HuH-7.5 (cell line): ENCODE data around the gene CD36.

Source experiments
- DNase-seq: peaks from one replicate; pipeline ENCODE4 v3.0.0; 2011; ENCODE audit warnings: low spot score

Gene CD36

DNA sequence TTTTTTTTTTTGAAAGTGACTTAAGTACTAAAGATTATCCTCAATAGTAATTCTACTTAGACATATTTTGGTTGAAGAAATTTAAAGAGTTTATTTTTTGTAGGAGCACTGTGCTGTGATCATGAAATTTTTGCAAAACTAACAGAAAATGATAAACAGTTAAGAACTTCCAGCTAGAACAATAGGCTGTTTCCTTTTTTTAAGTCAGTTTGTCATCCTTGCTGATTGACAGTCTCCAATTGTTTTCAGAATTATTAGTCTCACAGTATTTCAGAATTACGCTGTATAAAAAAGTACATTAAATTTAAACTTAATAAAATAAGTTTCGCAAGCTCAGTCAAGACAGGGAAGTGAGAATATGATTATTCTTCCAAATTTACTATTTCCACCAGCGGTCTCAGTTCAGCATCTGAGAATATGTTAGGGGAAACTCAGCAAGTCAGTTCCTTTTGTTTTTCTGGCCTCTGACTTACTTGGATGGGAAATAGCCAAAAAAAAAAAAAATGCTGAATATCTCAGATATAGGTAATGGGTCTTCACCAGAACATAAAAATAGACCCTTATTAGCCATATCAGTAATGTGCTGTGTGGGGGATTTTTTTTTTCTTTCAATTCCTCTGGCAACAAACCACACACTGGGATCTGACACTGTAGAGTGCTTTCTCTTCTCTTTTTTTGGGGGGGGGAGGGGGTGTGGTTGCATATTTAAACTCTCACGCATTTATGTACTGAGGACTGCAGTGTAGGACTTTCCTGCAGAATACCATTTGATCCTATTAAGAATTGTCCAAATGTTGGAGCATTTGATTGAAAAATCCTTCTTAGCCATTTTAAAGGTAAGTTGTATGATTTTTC, at the start of gene CD36:
Gene CD36 (plus strand): TSS at position 732 of the 855 bp plus-strand sequence. CDS start 8,099 bp downstream, outside the sequence.
- DNase-seq: no peak

DNA sequence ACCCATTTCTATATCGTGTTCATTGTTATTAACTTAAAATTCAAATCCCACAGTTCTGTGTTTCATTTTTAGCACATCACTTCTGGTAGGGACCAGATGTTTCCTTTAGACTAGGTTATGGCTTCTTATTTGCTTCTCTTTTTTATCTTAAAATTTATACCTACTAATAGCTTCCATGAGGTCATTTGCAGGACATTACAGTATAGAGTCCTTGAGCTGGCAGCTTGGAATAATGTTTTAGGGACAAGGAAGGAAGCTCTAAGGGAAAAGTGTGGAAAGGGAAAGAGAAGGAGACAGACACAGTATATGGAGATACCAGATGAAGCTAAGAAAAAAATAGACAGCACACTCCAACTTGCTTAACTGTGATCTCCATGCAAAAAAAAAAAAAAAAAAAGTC, 48.8 kb upstream of the CD36 start:
- DNase-seq: no peak

DNA sequence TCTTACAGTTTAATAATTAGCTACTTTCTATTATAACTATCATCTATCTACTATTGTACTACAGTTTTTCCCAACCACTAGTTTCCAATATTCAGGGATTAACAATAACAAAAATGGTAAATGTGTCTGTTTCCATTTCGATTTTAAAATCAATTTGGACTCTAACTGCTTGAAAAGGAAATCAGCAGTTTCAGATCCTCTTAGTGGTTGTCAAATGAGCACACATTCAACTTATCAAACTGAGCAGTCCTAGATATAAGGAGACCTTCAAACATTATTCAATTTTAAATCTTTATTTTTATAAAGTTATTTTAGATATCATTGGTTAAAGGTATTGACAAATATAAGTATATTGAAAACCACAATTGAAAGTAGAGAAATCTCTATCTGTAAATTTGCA, 46.8 kb upstream of the CD36 start:
- no peak for DNase-seq

DNA sequence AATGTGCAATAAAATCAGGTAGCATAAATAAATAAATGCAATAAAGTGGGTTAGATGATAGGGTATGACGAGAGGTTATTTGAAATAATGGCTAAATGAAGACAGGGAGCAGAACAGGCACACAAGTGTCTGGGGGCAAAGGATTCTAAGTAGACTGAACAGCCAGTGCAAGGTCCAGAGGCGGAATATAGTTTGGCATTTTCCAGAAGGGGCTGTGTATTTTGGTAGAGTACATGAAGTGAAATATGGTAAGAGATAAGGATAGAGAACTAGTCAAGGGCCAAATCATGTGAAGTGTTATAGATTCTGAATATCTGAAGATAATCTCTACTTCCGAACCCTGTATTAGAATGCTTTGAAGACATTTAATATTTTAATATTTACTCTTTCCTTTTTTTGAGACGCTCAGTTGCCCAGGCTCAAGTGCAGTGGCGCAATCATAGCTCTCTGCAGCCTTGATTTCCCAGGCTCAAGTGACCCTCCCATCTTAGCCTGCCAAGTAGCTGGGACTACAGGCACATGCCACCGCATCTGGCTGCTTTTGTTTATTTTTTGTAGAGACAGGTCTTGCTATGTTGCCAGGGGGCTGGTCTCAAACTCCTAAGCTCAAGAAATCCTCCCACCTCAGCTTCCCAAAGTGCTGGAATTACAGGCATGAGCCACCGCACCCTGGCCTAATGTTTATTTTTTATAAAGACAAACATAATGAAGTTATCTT, 44.4 kb upstream of the CD36 start:
- no peak for DNase-seq

DNA sequence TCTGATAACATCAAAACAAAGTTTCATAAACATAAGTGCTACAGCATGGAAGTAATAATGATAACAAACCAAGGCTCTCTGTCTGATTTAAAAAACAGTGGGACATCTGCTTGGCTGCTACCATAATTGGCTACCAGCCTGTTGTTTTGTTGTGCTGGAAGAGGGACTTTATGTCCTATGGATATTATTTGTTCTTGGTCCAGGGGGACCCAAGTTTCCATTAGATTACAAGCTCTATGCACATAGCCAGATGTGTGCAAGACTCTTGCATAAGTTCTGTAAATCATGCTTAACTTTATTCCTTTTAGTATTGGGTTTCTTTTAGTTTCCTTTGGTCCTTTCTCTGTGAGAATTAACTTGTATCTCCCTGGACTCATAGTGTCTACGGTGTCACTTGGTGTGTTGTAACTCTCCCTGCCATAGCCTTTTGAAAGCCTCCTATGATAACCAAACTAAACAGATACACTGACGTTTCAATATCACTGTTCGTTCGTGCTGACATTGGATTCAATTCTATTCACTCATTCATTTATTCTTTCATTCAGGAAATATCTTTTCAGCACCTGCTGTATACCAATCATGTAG, 41.4 kb upstream of the CD36 start:
- no peak for DNase-seq

DNA sequence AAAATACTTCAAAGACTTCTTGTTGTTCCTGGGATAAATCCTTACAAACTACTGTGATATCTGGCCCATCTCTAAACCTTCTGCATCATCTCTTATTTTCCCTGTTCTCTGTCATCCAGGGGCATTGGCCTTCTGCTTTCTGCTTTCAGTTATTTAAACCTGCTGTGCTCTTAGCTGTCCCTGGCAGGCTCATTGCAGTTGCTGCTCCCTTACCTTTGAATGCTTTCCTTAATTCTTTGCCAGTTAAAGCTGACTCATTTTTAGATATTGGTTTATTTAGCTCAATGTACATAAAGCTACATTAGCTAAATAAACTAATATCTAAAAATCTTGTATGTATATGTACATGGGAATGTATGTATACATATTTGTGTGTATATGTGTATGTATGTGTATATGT, 40.6 kb upstream of the CD36 start:
- DNase-seq: no peak

DNA sequence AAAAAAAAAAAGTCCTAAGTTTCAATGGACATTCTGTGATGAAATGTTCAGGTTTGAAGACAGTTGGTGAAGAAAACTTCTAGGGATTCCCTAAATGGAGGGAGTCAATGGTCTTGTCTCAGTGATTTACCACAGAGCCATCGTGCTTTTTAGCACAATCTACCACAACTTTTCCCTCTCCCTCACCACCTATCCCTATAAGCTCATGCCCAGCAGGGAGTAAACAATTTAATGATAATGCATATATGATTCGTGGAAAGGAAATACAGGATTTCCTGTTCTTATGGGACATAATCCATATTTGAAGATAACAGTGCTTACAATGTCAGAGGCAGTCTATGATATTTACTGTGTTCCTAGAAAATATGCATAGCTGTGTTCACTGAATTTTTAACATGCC, 38.4 kb upstream of the CD36 start:
- DNase-seq: no peak

DNA sequence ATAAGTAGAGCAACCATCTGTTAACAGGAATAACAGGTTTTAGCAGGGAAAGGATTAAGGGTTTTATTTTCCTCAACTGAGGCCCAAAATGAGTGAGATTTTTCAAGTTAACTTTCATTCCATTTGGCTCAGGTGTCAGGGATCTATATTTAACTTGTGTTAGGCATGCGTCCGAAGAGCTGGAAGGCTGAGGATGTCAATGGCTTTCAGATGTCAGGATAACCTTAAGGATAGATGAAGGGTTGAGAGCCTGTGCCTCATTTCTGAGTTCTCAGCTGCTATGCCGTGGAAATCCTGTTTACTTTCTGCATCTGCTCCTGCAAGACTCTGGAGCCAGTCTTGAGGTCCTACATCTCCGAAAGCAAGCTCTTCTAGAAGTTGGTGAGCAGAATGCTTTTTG, 36.4 kb upstream of the CD36 start:
- DNase-seq: no peak

DNA sequence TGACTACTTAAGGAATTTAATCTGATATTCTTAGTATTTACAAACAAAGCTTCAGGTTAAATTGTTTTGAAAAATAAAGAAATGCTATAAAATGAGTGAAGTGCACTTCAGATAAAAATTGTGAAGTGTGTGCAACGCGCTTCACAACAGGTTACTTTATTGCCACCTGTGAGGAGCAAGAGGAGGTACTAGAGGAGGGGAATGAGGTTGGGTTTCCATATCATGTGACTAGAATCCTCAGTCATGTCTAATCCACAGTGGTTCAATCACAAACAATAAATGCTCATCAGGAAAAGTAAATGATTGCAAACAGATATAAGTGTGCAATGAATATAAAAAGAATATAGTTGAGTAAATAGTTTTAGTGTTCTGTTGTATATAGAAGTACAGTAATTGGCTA, 34.5 kb upstream of the CD36 start:
- no peak for DNase-seq

DNA sequence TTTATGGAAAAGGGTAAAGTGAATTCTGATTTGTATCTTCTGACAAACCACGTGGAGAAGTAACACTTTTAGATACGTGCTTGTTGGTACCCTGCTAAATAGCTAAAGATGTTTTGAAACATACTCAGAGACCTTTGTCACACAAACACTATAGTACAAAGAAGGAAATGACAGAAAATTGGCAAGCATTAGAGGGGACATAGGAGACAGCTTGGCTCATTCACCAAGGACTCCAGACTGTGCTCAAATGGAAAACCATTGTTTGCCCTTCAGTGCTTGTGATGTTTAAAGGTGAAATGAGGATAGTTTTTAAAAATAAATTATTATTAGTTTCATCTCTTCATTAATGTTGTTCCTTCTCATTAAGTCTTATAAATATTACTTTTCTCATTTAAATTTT, 34.0 kb upstream of the CD36 start:
- DNase-seq: no peak

DNA sequence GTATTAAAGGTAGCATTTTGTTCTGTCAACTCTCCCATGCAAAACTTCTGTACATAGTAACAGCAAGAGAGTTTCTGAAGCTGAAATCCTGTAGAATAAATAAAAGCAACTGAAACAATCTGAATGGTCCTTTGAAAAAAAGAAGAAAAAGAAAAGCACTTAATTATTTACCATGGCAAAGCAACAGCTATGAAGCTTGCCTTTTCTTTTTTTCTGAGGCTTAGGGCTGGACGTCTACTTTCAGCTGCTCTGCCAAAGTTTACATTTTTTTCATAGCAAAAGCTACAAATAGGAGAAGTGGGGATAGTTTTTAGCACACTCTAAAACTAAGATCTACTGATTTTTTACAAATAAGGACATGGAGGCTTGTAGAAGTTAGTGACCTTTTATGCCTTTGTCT, 31.3 kb upstream of the CD36 start:
- DNase-seq: no peak

DNA sequence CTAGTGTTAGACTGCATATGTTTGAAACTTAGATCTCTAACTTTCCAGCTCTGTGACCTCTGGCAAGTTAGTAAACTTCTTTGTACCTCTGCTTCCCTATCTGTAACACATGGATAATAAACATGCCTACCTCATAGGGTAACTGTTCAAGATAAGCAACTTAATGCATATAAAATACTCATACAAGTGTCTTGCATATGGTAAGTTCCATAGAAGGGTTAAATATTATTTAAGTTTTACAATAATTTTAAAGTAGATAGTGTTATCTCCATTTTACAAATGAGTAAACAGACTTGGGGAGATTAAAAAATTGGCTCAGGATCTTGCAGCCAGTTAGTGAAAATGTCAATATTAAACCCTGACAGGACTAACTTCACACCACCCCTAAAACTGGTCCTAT, 30.1 kb upstream of the CD36 start:
- no peak for DNase-seq

DNA sequence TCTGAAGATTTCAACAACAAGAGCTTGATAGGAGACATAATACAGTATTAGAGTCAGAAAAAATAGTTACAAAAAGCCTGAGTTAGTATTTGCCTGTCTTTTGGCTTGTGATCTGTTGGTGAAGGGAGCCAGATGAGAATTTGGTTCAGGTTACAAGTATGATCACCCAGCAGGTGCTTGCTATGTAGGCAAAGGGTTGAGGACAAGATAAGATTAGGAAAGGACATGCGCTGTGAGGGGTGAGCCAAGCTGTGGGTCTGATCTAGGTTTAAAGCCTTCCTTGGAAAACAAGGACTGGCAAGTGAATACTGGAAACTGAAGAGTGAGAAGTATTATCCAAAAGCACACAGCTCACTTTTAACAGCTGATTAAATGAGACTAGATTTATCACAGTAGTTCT, 28.7 kb upstream of the CD36 start:
- DNase-seq: no peak

DNA sequence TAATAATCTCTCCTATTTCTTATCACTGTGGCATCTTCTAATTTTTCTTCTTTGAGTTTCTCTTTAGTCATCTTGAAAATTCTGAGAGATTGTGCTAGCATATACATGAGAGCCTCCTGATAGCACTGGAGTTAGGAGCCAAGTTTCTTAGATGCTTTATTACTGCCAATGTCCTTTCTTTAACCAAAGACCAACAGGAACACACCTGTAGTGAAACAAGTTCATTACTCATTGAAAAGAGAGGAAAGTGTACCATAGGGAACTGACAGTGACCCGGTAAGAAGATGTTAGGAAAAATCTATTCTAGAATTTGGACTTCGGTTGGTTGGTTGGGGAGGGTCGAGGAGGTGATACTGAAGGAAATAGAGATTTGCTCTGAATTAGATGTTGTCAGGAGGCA, 27.1 kb upstream of the CD36 start:
- no peak for DNase-seq

DNA sequence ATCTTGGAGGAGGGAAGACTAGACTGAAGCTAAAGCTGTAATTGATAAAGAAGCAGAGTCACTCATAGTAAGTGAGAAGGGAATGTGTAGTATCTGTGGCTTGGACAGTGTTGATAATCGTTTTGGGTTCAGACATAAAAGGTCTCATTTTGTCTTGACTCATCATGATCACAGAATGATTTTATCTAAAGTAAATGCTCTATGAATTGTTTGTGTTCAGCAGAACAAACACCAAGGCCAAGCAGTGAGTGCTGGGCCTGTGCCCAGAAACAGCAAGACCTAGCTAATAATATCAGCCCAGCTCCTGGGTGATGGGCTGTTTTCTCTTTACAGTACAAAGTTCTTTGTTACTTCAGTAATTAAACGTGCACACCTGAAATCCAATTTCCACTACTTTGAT, 26.7 kb upstream of the CD36 start:
- DNase-seq: no peak

DNA sequence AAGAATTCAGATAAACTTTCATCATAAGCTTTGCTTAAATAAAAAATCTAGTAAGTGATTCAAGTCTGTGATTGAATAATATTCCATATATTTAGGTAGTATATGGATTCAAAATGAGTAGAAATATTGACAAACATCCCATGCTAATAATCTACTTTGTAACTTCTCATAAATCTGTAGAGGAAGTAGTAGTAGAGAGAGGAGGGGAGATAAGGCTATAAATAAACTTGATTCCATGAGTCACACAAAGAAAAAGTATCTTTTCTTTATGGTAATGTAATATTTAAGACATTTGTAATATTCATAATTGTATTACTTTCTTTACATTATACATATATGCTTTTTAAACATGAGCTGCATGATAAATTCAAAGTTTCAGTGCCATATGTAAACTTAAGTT, 25.6 kb upstream of the CD36 start:
- no peak for DNase-seq

DNA sequence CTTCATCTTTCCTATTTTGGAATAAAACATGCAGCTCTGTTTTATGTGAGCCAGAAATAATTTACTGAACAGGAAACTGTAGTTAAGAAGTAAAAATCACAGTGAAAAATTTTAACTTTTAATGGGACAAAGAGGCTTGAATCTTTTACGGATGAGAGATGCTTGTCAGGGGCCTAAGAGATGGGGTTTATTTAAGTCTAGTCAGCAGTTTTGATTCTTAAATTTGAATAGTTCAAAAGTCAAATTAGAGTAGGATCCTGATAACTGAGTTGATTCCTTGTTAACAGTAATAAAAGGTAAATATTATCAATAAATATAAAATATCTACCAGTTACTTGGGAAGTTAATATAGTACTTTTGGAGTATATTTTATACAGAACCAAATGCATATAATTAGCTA, 24.9 kb upstream of the CD36 start:
- no peak for DNase-seq

DNA sequence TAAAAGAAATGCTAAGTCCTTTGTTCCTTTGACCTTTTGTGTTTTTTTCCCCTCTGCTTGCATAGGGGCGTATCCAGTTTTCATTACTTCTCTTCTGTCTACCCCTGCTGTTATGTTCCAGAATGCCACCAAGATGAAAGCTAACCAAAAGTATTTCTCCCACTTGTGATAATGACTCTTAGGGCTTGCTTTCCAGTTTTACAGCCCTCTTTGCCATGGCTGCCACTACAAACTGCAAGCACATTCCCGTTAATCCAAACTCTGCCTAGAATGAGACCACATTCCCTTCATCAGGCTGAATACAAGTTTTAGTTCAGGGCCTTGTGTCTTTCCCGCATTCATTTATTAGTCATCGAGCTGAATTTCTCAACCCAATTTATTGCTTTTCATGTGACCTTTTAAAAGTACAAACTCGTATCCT, 23.6 kb upstream of the CD36 start:
- no peak for DNase-seq

DNA sequence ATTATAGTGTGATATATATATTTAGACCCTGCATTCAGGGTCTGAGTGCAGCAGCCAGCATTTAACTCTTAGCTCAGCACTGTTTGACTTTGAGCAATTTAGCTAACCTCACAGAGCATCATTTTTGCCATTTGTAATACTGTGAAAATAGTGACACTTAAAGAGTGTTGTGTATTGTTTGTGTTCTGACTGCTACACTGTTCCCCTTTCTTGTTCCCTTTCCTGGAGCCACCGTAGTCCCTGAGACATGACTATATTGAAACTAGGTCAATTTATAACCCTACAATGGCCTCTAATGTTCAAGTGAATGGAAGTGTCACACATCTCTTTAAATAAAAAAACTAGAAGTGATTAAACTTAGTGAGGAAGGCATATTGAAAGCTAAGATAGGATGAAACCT, 20.3 kb upstream of the CD36 start:
- DNase-seq: no peak

DNA sequence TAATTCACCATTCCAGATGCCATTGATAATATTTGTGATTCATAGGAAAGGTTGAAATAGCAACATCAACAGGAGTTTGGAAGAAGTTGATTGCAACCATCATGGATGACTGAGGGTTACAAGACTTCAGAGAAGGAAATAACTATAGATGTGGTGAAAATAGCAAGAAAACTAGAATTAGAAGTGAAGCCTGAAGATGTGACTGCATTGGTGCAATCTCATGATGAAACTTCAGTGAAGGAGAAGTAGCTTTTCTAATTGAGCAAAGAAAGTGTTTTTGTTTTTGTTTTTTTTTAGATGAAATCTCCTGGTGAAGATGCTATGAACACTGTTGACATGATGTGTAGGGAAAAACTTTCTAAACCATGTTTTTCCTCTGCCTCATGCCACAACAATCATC, 18.7 kb upstream of the CD36 start:
- no peak for DNase-seq

DNA sequence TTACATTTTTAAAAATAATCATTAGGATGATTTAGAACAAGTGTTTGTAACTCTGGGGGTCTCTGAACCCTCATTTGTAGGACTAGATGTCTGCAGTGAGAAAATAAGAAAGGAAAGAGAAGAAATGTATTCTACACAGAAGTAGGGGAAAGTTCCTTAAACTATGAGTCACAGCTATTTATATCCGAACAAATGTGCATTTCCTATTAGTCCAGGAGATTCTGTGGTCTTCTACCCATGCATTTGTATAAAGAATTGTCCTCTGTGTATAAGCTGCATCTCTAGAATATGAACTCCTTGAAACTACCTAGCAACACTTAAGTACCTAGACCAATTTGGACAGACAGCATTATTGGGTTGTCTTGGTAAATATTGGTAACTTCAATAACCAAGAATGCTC, 15.9 kb upstream of the CD36 start:
- DNase-seq: no peak

DNA sequence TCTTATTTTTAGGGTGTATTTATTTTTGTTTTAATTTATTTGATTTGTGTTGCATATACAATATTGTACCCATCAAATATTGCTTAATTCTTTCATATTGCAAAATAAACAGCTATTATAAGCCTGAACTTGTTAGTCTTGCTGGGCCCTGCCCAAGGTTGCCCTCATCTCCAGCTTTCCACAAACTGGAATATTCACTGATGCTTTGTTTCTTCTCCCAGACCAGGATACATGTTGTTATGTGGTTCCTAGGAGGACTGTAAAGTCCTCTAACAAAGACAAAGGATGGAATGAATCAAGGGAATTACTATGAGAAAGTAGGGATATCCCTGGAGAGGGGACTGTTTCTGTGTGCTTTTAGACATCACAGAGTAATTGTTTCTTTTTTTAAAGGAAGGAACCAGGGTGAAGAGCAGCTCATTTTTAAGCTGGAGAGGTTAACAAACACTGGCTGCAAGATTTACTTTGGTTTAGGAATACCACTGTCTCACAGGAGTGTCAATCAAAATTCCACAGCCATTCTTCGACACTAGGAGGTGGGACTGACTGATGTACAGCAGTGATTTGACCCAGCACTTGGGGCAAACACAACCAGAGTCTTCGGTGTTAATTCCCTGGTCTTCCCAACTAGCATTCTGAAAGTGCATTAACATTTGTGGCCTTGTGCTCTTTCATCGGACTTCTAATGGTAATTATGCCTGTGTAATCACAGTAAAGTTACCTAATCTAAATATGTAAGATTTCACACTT, 14.8 kb upstream of the CD36 start:
- DNase-seq: no peak

DNA sequence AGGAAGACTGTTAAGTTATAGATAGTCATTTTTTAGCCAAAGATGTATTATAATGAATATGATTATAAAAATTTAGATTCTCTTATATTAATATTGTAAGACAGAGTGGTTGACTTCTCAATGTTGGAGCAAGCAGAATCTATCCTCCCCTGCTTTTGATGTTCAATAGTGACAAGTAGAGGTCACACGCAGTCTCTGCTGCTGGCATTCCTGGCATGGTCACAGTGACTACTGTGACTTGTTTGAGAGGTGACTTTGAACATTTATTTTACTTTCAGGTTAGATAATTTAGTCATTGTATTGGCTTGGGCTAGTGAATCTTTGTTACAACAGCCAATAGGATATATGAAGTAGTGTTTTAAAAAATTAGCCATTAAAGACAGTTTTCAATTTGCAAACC, 13.7 kb upstream of the CD36 start:
- DNase-seq: no peak
